HUES6 (cell line): ENCODE results near the gene DIAPH1.

Experiments used
- H3K27ac ChIP-seq: 2 replicates; pipeline ENCODE4 v1.7.0; 2013; ENCODE audit warnings: low read depth, mild to moderate bottlenecking, low read length, inconsistent platforms
- H3K27me3 ChIP-seq: 2 replicates; pipeline ENCODE4 v1.6.1; 2013; ENCODE audit warnings: low read length; ENCODE audit not compliant: control insufficient read depth, insufficient read depth
- H3K36me3 ChIP-seq: 2 replicates; pipeline ENCODE4 v1.6.1; 2013; ENCODE audit warnings: low read length; ENCODE audit not compliant: control insufficient read depth, insufficient read depth
- H3K4me1 ChIP-seq: 2 replicates; pipeline ENCODE4 v1.6.1; 2013; ENCODE audit warnings: low read length; ENCODE audit not compliant: control insufficient read depth, insufficient read depth
- H3K4me3 ChIP-seq: 2 replicates; pipeline ENCODE4 v1.5.1; 2013; ENCODE audit warnings: low read depth, low read length
- H3K9ac ChIP-seq: one replicate; pipeline ENCODE4 v1.6.1; 2013; ENCODE audit warnings: mild to moderate bottlenecking, low read length
- H3K9me3 ChIP-seq: 2 replicates; pipeline ENCODE4 v1.6.1; 2013; ENCODE audit warnings: low read depth, low read length; ENCODE audit not compliant: control insufficient read depth, insufficient read depth

The DIAPH1 gene

DNA sequence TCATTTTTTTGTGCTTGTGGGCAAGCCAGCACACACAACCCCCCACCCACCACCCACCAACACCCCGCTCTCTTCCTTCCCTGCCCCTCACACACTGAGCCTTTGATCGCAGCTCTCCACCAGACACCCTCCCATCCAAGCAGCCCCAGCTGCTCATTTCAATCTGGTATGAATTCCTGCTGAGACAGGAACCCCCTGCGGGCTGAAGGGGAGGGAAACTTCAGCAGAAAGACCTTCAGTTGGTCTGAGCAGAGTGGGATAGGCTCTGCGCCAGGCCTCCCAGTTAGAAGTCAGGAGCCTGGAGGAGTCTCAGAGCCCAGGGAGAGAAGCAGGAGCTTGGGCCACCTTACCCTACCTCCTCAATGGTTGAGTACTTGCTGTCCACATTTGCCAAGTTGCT is 122.8 kb downstream of the DIAPH1 start:
- H3K27ac ChIP-seq = peak overlapping the region; percentile 66; the same call in 1 of the 2 replicates
- no peaks in the 10 kb centered on the region for H3K9me3 ChIP-seq
- H3K27me3 ChIP-seq = peaks cover 36% of the 10 kb centered on the region
- H3K9ac ChIP-seq = peak overlapping the region; percentile 84
- peaks cover 43% of the 10 kb centered on the region for H3K4me1 ChIP-seq
- peak overlapping the region; percentile 60; the same call in 1 of the 2 replicates for H3K4me3 ChIP-seq
- H3K36me3 ChIP-seq = no peaks in the 10 kb centered on the region

DNA sequence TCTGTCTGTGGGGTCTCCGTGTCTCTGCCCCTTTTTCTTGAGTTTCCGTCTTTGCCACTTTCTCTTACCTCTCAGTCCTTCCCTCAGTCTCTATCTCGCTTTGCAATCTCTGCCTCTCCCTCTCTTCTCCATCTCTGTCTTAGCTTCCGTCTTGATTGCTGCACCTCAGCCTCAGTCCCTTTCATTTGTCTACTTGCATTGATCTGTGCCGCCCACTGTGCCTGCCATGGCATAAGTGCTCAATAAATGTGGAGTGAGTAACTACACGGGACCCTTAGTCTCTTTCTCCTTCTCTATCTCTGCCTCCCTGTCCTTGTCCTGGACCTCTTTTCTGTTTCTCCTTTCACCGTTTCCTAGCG is 123.4 kb downstream of the DIAPH1 start:
- H3K27me3 ChIP-seq = peaks cover 42% of the 10 kb centered on the region
- H3K4me3 ChIP-seq = peak overlapping the region; percentile 60
- H3K4me1 ChIP-seq = peaks cover 46% of the 10 kb centered on the region
- peak overlapping the region; percentile 84 for H3K9ac ChIP-seq
- H3K36me3 ChIP-seq = no peaks in the 10 kb centered on the region
- H3K9me3 ChIP-seq = no peaks in the 10 kb centered on the region
- peak overlapping the region; percentile 66; the same call in 1 of the 2 replicates for H3K27ac ChIP-seq

DNA sequence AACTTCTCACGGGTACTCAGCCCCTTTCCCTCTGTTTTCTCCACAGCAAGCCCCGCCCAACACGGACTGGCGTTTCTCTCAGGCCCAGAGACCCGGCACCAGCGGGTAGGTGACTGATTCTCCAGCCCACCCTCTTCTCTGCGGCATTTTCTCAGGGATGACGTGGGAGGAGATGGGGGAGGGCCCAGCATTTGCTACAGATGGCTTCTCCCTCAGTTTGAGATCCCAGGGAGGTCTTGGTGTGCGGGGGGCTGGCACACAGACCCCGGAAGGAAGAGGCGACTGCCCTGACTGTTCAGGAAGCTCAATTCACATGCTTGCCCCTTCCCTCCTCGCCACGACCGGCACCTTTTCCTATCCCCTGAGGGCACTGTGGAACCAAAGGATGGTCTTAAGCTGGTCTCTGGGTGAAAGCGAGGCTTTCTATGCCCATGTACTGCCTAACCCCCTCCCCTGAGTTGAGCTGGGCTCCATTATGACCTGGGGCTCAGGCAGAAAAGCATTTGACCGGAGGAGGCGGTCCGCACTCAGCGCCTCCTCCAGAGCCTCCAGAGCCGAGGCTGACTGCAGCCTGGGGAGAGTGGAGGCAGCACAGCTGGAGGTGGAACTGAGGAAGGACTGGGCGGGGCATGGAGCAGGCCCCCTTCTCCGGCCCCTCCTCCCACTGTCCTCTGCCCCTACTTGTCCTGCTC is 123.9 kb downstream of the DIAPH1 start:
- peak overlapping the region; percentile 60 for H3K4me3 ChIP-seq
- peaks cover 47% of the 10 kb centered on the region for H3K27me3 ChIP-seq
- peaks cover 46% of the 10 kb centered on the region for H3K4me1 ChIP-seq
- H3K36me3 ChIP-seq = no peaks in the 10 kb centered on the region; the same call in 1 of the 2 replicates
- H3K9me3 ChIP-seq = no peaks in the 10 kb centered on the region
- H3K9ac ChIP-seq = peak overlapping the region; percentile 84
- H3K27ac ChIP-seq = peak overlapping the region; percentile 66; the same call in 1 of the 2 replicates

DNA sequence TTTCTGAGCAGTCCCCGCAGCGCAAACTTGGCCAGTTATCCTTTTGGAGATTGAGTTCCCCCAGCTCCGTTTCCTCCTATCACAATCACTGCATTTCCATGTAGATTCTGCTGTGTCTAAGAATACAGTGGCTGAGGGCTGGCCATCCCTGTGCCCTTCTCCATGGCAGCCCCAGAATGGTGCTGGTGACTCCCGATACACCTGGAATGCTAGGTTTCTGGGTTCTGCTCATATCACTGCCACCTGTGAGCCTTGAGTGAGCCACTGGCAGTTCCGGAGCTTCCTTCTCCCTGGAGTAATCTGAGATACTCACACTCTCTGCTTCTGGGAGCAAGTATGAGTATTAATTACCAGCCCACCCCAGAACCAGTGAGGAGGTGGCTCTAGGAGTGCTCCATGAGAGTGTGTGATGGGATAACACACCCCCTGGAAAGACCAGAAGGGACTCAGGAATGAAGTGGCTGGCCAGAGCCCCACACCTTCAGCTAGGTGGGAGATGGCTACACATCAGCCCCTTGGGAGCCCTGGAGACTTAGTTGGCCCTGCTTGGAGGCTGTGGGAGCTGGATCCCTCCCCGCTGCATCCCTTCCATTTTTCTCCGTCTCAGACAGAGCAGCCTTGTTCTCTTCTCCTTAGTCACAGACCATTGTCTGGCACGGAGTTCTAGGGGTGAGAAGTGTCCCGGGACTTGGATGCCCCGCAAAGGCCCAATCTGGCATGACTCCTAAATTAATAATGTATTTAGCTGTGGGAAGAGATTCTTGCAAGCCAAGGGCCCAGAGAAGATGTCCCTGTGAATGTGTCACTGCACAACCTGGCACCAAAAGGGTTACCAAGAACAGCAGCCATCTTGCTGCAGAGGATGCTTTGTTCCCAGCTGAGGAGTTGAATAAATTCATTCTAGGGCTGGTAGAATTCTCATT is 125.0 kb downstream of the DIAPH1 start:
- peak overlapping the region; percentile 84 for H3K9ac ChIP-seq
- peaks cover 57% of the 10 kb centered on the region for H3K27me3 ChIP-seq
- H3K4me3 ChIP-seq = peak overlapping the region; percentile 60; the same call in 1 of the 2 replicates
- no peaks in the 10 kb centered on the region for H3K9me3 ChIP-seq
- no peaks in the 10 kb centered on the region; the same call in 1 of the 2 replicates for H3K36me3 ChIP-seq
- H3K4me1 ChIP-seq = peaks cover 50% of the 10 kb centered on the region
- H3K27ac ChIP-seq = peak overlapping the region; percentile 66; the same call in 1 of the 2 replicates

DNA sequence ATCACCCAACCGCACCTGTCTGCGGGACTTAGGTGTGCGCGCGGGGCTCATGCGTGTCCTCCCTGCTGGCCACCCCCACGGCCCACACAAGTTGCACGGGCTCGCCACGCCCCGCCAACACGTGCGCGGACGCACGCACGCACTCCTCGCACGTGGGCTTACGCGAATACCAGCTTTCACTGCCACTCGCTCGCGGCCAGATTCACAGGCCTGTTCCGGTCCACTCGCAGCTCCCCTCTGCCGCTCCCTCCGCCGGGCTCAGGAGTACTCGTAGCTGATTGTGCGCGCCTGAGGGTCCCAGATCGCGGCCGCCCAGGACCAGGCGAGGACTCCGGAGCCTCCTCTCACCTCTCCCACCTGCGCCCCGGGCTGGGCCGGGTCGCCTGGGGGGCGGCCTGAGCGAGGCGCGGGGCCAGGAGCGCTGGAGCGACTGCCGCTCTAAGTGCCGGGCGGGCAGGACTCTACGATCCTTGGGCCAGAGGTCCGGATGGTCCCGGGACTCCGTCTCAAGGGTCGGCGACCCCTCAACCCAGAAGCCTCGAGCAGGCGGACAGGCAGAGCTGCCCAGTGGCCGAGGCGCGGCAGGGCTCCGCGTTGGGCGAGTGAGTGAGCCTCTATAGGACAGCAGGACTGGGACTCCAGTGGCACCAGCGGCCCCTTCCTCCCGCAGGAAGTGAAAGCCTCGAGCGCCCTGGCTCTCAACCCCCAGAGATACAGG is 126.5 kb downstream of the DIAPH1 start:
- Histone ChIP-seq H3K27ac (no peak overlapping the region), H3K4me3 (peak overlapping the region; percentile 61), H3K27me3 (peaks cover 60% of the 10 kb centered on the region), H3K9ac (peak overlapping the region; percentile 20), H3K9me3 (no peaks in the 10 kb centered on the region), H3K4me1 (peaks cover 58% of the 10 kb centered on the region), H3K36me3 (no peaks in the 10 kb centered on the region; the same call in 1 of the 2 replicates)

DNA sequence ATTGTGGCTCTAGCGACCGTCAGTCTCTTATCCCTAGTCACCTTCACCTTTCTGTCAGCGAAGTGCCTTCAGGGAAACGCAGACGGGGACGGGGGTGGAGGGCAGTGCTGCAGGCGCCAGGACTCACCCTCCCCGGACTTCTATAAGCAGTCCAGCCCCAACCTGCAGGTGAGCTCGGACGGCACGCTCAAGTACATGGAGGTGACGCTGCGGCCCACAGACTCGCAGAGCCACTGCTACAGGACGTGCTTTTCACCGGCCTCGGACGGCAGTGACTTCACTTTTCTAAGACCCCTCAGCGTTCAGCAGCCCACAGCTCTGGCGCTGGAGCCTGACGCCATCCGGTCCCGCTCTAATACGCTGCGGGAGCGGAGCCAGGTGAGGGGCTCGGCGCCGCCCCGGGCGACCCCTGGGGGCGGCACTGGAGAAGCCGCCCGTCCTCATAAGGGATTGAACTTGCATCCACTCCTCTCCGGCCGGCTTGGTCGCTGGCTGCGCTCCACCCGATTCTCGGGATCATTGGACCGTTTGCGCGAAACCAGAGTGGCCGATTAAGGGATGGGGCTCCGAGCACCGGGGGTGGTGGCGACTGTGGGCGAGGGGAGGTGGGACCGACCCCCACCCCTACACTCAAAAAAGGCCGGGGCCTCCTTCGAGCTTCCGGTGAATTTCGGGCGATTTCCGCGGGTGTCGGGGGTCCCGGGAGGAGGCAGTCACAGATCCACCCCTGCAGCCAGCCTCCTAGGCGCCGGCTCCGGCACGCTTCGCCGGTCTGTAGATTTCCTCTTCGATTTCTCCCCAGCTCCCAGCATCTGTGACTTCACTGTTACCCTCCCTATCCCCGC is 127.3 kb downstream of the DIAPH1 start:
- peak overlapping the region; percentile 61 for H3K4me3 ChIP-seq
- H3K9me3 ChIP-seq = no peaks in the 10 kb centered on the region
- H3K27ac ChIP-seq = no peak overlapping the region
- H3K27me3 ChIP-seq = peaks cover 68% of the 10 kb centered on the region
- H3K9ac ChIP-seq = no peak overlapping the region
- peaks cover 58% of the 10 kb centered on the region for H3K4me1 ChIP-seq
- no peaks in the 10 kb centered on the region; the same call in 1 of the 2 replicates for H3K36me3 ChIP-seq

DNA sequence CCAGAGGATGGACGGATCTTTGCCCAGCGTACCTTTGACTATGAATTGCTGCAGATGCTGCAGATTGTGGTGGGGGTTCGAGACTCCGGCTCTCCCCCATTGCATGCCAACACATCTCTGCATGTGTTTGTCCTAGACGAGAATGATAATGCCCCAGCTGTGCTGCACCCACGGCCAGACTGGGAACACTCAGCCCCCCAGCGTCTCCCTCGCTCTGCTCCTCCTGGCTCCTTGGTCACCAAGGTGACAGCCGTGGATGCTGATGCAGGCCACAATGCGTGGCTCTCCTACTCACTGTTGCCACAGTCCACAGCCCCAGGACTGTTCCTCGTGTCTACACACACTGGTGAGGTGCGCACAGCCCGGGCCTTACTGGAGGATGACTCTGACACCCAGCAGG is 128.0 kb downstream of the DIAPH1 start:
- Histone ChIP-seq H3K4me3 (0 out of 2 replicates have a peak overlapping the region, but pooled peaks have one; percentile 61), H3K9ac (no peak overlapping the region), H3K4me1 (peaks cover 56% of the 10 kb centered on the region), H3K9me3 (no peaks in the 10 kb centered on the region), H3K27me3 (peaks cover 75% of the 10 kb centered on the region), H3K27ac (no peak overlapping the region), H3K36me3 (no peaks in the 10 kb centered on the region; the same call in 1 of the 2 replicates)

DNA sequence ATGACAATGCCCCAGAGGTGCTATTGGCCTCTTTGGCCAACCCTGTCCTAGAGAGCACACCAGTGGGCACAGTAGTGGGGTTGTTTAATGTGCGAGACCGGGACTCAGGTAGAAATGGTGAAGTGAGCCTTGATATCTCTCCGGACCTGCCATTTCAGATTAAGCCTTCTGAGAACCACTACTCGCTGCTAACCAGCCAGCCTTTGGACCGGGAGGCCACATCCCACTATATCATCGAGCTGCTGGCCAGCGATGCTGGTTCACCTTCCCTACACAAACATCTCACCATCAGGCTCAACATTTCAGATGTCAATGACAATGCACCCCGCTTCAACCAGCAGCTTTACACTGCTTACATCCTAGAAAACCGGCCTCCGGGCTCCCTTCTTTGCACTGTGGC is 128.5 kb downstream of the DIAPH1 start:
- peaks cover 80% of the 10 kb centered on the region for H3K27me3 ChIP-seq
- H3K9me3 ChIP-seq = no peaks in the 10 kb centered on the region
- peaks cover 56% of the 10 kb centered on the region for H3K4me1 ChIP-seq
- no peak overlapping the region for H3K27ac ChIP-seq
- H3K9ac ChIP-seq = no peak overlapping the region
- no peak overlapping the region for H3K4me3 ChIP-seq
- no peaks in the 10 kb centered on the region; the same call in 1 of the 2 replicates for H3K36me3 ChIP-seq

DNA sequence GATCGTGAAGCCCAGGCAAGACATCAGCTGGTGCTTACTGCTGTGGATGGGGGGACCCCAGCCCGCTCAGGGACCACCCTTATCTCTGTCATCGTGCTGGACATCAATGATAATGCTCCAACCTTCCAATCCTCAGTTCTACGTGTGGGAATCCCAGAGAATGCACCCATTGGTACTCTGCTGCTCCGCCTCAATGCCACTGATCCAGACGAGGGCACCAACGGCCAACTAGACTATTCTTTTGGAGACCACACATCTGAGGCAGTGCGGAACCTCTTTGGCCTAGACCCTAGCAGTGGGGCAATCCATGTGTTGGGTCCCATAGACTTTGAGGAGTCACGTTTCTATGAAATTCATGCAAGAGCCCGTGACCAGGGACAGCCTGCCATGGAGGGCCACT is 129.0 kb downstream of the DIAPH1 start:
- peaks cover 84% of the 10 kb centered on the region for H3K27me3 ChIP-seq
- no peak overlapping the region for H3K27ac ChIP-seq
- no peak overlapping the region for H3K4me3 ChIP-seq
- peaks cover 54% of the 10 kb centered on the region for H3K4me1 ChIP-seq
- no peak overlapping the region for H3K9ac ChIP-seq
- no peaks in the 10 kb centered on the region for H3K9me3 ChIP-seq
- H3K36me3 ChIP-seq = no peaks in the 10 kb centered on the region; the same call in 1 of the 2 replicates
